ENCODE results near the gene CHST2.
"Not testable (repeated sequence)": the region's sequence is repeated elsewhere in the genome, so short reads cannot be mapped to it uniquely, and the experiment has no call there.

CHST2 gene

GRCh38 chr3:143119009-143119914 is at the start of gene CHST2:
Gene CHST2, plus strand, starts transcription at chr3:143119771. Its CDS starts 1,046 bp downstream, at chr3:143120817.
- H3K27me3 Mint-ChIP-seq: peaks cover 49% of the 10 kb centered on the region
- no peaks in the 10 kb centered on the region for H3K36me3 Mint-ChIP-seq
- CTCF ChIA-PET: interaction anchor here (1.0 to 2.5 kb wide), 2 partner anchors 52 to 1437 kb away, joined by 3 to 20 read pairs; no protein-coding TSS in a partner anchor
- no peaks in the 10 kb centered on the region for H3K9me3 Mint-ChIP-seq
- peak within 1 kb of the TSS; percentile 85 for H3K4me3 Mint-ChIP-seq
- DNase-seq: peak; percentile 75
- H3K4me1 Mint-ChIP-seq: peaks cover 28% of the 10 kb centered on the region
- no peak within 1 kb of the TSS for H3K27ac Mint-ChIP-seq

GRCh38 chr3:143070977-143071551 is 48.5 kb upstream of the CHST2 start:
- Mint-ChIP-seq H3K27ac (no peak overlapping the region), H3K27me3 (peaks cover 8% of the 10 kb centered on the region), H3K4me3 (no peak overlapping the region), H3K9me3 (no peaks in the 10 kb centered on the region), H3K36me3 (no peaks in the 10 kb centered on the region), H3K4me1 (no peaks in the 10 kb centered on the region)
- CTCF ChIA-PET: interaction anchor here (1.1 kb wide), 1 partner anchor 31 kb away, joined by 3 read pairs; no protein-coding TSS in a partner anchor
- no peak for DNase-seq

- Mint-ChIP-seq H3K36me3 (no peaks in the 10 kb centered on the region), H3K27ac (no peak overlapping the region), H3K4me1 (no peaks in the 10 kb centered on the region), H3K4me3 (no peak overlapping the region), H3K9me3 (no peaks in the 10 kb centered on the region), H3K27me3 (peaks cover 8% of the 10 kb centered on the region)
- no peak for DNase-seq
- CTCF ChIA-PET: interaction anchor here (0.5 to 1.1 kb wide), 2 partner anchors 31 to 573 kb away, joined by 3 to 4 read pairs; no protein-coding TSS in a partner anchor
Observed at GRCh38 chr3:143071776-143072175, 47.8 kb upstream of the CHST2 start.

- H3K27ac Mint-ChIP-seq, H3K27me3 Mint-ChIP-seq, H3K4me3 Mint-ChIP-seq, H3K36me3 Mint-ChIP-seq, DNase-seq, H3K4me1 Mint-ChIP-seq, H3K9me3 Mint-ChIP-seq: not testable (repeated sequence)
- CTCF ChIA-PET: interaction anchor here (0.5 kb wide), 1 partner anchor 572 kb away, joined by 4 read pairs; no protein-coding TSS in a partner anchor
Observed at GRCh38 chr3:143072298-143073020, 47.1 kb upstream of the CHST2 start.

- CTCF ChIA-PET, DNase-seq, H3K27ac Mint-ChIP-seq, H3K4me1 Mint-ChIP-seq, H3K9me3 Mint-ChIP-seq, H3K27me3 Mint-ChIP-seq, H3K36me3 Mint-ChIP-seq, H3K4me3 Mint-ChIP-seq: not testable (repeated sequence)
Observed at GRCh38 chr3:143073541-143073940, 46.0 kb upstream of the CHST2 start.

GRCh38 chr3:143073983-143074382 is 45.6 kb upstream of the CHST2 start:
- H3K27ac Mint-ChIP-seq, H3K9me3 Mint-ChIP-seq, H3K36me3 Mint-ChIP-seq, CTCF ChIA-PET, DNase-seq, H3K4me1 Mint-ChIP-seq, H3K27me3 Mint-ChIP-seq, H3K4me3 Mint-ChIP-seq: not testable (repeated sequence)

- H3K27me3 Mint-ChIP-seq: peaks cover 7% of the 10 kb centered on the region
- no peak for DNase-seq
- peaks cover 8% of the 10 kb centered on the region for H3K4me1 Mint-ChIP-seq
- CTCF ChIA-PET: interaction anchor here (0.7 kb wide), 1 partner anchor 42 kb away, joined by 3 read pairs; no protein-coding TSS in a partner anchor
- H3K36me3 Mint-ChIP-seq: no peaks in the 10 kb centered on the region
- no peaks in the 10 kb centered on the region for H3K9me3 Mint-ChIP-seq
- no peak overlapping the region for H3K4me3 Mint-ChIP-seq
- no peak overlapping the region for H3K27ac Mint-ChIP-seq
Observed at GRCh38 chr3:143078883-143079282, 40.7 kb upstream of the CHST2 start.

GRCh38 chr3:143080196-143080595 is 39.4 kb upstream of the CHST2 start:
- Mint-ChIP-seq H3K27me3 (peaks cover 3% of the 10 kb centered on the region), H3K9me3 (peaks cover 5% of the 10 kb centered on the region), H3K4me1 (peaks cover 8% of the 10 kb centered on the region), H3K4me3 (no peak overlapping the region), H3K27ac (no peak overlapping the region), H3K36me3 (no peaks in the 10 kb centered on the region)
- CTCF ChIA-PET: no interaction called here
- DNase-seq: no peak

- no peak overlapping the region for H3K4me3 Mint-ChIP-seq
- H3K36me3 Mint-ChIP-seq: no peaks in the 10 kb centered on the region
- H3K9me3 Mint-ChIP-seq: peaks cover 5% of the 10 kb centered on the region
- peaks cover 3% of the 10 kb centered on the region for H3K27me3 Mint-ChIP-seq
- no peak overlapping the region for H3K27ac Mint-ChIP-seq
- H3K4me1 Mint-ChIP-seq: peaks cover 8% of the 10 kb centered on the region
- CTCF ChIA-PET: interaction anchor here (1.2 kb wide), 1 partner anchor 14 kb away, joined by 4 read pairs; no protein-coding TSS in a partner anchor
- DNase-seq: no peak
Observed at GRCh38 chr3:143081365-143081764, 38.2 kb upstream of the CHST2 start.

GRCh38 chr3:143081844-143082778 is 37.5 kb upstream of the CHST2 start:
- Mint-ChIP-seq H3K4me3 (no peak overlapping the region), H3K27me3 (peaks cover 3% of the 10 kb centered on the region), H3K27ac (peak overlapping the region; percentile 43), H3K36me3 (no peaks in the 10 kb centered on the region), H3K4me1 (peaks cover 8% of the 10 kb centered on the region), H3K9me3 (peaks cover 5% of the 10 kb centered on the region)
- CTCF ChIA-PET: interaction anchor here (1.2 kb wide), 1 partner anchor 14 kb away, joined by 4 read pairs; no protein-coding TSS in a partner anchor
- no peak for DNase-seq

- Mint-ChIP-seq H3K4me3 (no peak overlapping the region), H3K27ac (no peak overlapping the region), H3K27me3 (peaks cover 3% of the 10 kb centered on the region), H3K9me3 (peaks cover 5% of the 10 kb centered on the region), H3K36me3 (no peaks in the 10 kb centered on the region), H3K4me1 (peaks cover 8% of the 10 kb centered on the region)
- no peak for DNase-seq
- CTCF ChIA-PET: no interaction called here
Observed at GRCh38 chr3:143083781-143084180, 35.8 kb upstream of the CHST2 start.

- Mint-ChIP-seq H3K27ac (no peak overlapping the region), H3K27me3 (no peaks in the 10 kb centered on the region), H3K4me1 (peaks cover 8% of the 10 kb centered on the region), H3K9me3 (peaks cover 5% of the 10 kb centered on the region), H3K4me3 (no peak overlapping the region), H3K36me3 (no peaks in the 10 kb centered on the region)
- no peak for DNase-seq
- CTCF ChIA-PET: no interaction called here
Observed at GRCh38 chr3:143084856-143085731, 34.5 kb upstream of the CHST2 start.

GRCh38 chr3:143088835-143089234 is 30.7 kb upstream of the CHST2 start:
- CTCF ChIA-PET: no interaction called here
- no peak for DNase-seq
- H3K27me3 Mint-ChIP-seq: no peaks in the 10 kb centered on the region
- no peak overlapping the region for H3K27ac Mint-ChIP-seq
- H3K9me3 Mint-ChIP-seq: peaks cover 5% of the 10 kb centered on the region
- H3K4me3 Mint-ChIP-seq: no peak overlapping the region
- no peaks in the 10 kb centered on the region for H3K36me3 Mint-ChIP-seq
- H3K4me1 Mint-ChIP-seq: no peaks in the 10 kb centered on the region
